Kidney epithelial cell (primary cell): ENCODE data around the gene DAAM2. TPM values are rescaled to one million over a fixed set of nuclear protein-coding genes. Genes with fewer than 3 reads are reported as not detected.

ENCODE experiments used
- DNase-seq: peaks from one replicate; pipeline ENCODE4 v3.0.0-alpha.2; 2010; ENCODE audit warnings: low read depth
- H3K27me3 ChIP-seq: 2 replicates; pipeline ENCODE4 v1.6.0; 2011; ENCODE audit warnings: low read length; ENCODE audit not compliant: control insufficient read depth, insufficient read depth
- H3K36me3 ChIP-seq: 2 replicates; pipeline ENCODE4 v1.5.1; 2011; ENCODE audit warnings: low read length; ENCODE audit not compliant: control insufficient read depth, insufficient read depth
- H3K4me3 ChIP-seq: 2 replicates; pipeline ENCODE4 v1.5.1; 2011; ENCODE audit warnings: low read depth, mild to moderate bottlenecking, control low read depth, low read length
- CTCF ChIP-seq: IDR thresholded peaks from 2 replicates; pipeline ENCODE4 v1.5.1; 2011; ENCODE audit warnings: mild to moderate bottlenecking, moderate library complexity, low read length, control low read depth, inconsistent platforms; ENCODE audit not compliant: insufficient read depth, poor library complexity, severe bottlenecking
- total RNA-seq: library from RNA; depleted of rRNA; stranded (reverse); fragments of >200 nt; gene quantifications from 2 replicates; pipeline ENCODE4 v1.2.3, GENCODE V29; 2015

DAAM2 gene
- total RNA-seq, 1 donor from 2014 or later, result 1.3 TPM

- H3K36me3 ChIP-seq, result no peaks in the 10 kb centered on the region
- no peak for DNase-seq
- TF ChIP-seq CTCF, result peak; percentile 71
- no peaks in the 10 kb centered on the region for H3K27me3 ChIP-seq
- no peak overlapping the region for H3K4me3 ChIP-seq
Observed at GRCh38 chr6:39892490-39893129, 100.4 kb downstream of the DAAM2 start.

GRCh38 chr6:39893286-39893685 lies 101.1 kb downstream of the DAAM2 start:
- DNase-seq, result no peak
- Histone ChIP-seq H3K36me3 (no peaks in the 10 kb centered on the region), H3K4me3 (no peak overlapping the region), H3K27me3 (no peaks in the 10 kb centered on the region)
- TF ChIP-seq CTCF, result no peak

GRCh38 chr6:39896701-39897100 lies 104.5 kb downstream of the DAAM2 start:
- no peak for DNase-seq

GRCh38 chr6:39897698-39898097 lies 105.5 kb downstream of the DAAM2 start:
- H3K36me3 ChIP-seq, result no peaks in the 10 kb centered on the region
- DNase-seq, result no peak
- no peak overlapping the region for H3K4me3 ChIP-seq
- no peaks in the 10 kb centered on the region for H3K27me3 ChIP-seq
- no peak for TF ChIP-seq CTCF

More at GRCh38 chr6:39896701-39897100, 104.5 kb downstream of the DAAM2 start:
- H3K4me3 ChIP-seq, result no peak overlapping the region
- H3K36me3 ChIP-seq, result no peaks in the 10 kb centered on the region
- no peaks in the 10 kb centered on the region for H3K27me3 ChIP-seq
- no peak for TF ChIP-seq CTCF

- no peak overlapping the region for H3K4me3 ChIP-seq
- TF ChIP-seq CTCF, result no peak
- DNase-seq, result no peak
- no peaks in the 10 kb centered on the region for H3K27me3 ChIP-seq
- no peaks in the 10 kb centered on the region for H3K36me3 ChIP-seq
Observed at GRCh38 chr6:39898625-39899024, 106.4 kb downstream of the DAAM2 start.
